Activated T-cell treated with anti-CD3 and anti-CD28 coated beads, Interleukin-2, amount 50 U/mL, for 72 hours (primary cell): ENCODE results near the gene SNX33. TPM values are rescaled to one million over a fixed set of nuclear protein-coding genes. Genes with fewer than 3 reads are reported as not detected.
"Not testable (repeated sequence)": the region's sequence is repeated elsewhere in the genome, so short reads cannot be mapped to it uniquely, and the experiment has no call there.

Experiments
- ATAC-seq, 2 donors: fragments of 150-1000 bp; cut with Tn5 transposase; replicated peaks in 1 of 2; 2 replicates each; pipeline ENCODE4 v1.10.0; 2021; ENCODE audit warnings: moderate library complexity in 2 of 2, mild to moderate bottlenecking in 1 of 2
- DNase-seq, 2 donors: peaks; one replicate each; pipeline ENCODE4 v3.0.0; 2021 to 2022; ENCODE audit warnings: mixed read lengths in 1 of 2
- H3K27ac Mint-ChIP-seq: one replicate; pipeline ENCODE4 v1.8.0; 2022; ENCODE audit warnings: mild to moderate bottlenecking, moderate library complexity, mixed read lengths
- H3K27me3 Mint-ChIP-seq: one replicate; pipeline ENCODE4 v1.8.0; 2022; ENCODE audit warnings: low read depth, mixed read lengths
- H3K36me3 Mint-ChIP-seq, 2 donors: one replicate each; pipeline ENCODE4 v1.8.0; 2022; ENCODE audit warnings: mixed read lengths in 2 of 2, mild to moderate bottlenecking in 1 of 2; ENCODE audit not compliant: insufficient read depth in 2 of 2
- H3K4me1 Mint-ChIP-seq: one replicate; pipeline ENCODE4 v1.8.0; 2022; ENCODE audit warnings: low read depth, mixed read lengths
- H3K4me3 Mint-ChIP-seq, 2 donors: one replicate each; pipeline ENCODE4 v1.8.0; 2022; ENCODE audit warnings: mild to moderate bottlenecking in 2 of 2, mixed read lengths in 2 of 2, moderate library complexity in 2 of 2
- H3K9me3 Mint-ChIP-seq, 2 donors: one replicate each; pipeline ENCODE4 v1.8.0; 2022; ENCODE audit warnings: mixed read lengths in 2 of 2
- total RNA-seq, 2 donors: library from RNA; stranded (reverse); gene quantifications; one replicate each; pipeline ENCODE4 v1.2.3, GENCODE V29; 2022

Gene SNX33
- total RNA-seq, 2 donors from 2014 or later, result 1.5 to 3.1 TPM

DNA sequence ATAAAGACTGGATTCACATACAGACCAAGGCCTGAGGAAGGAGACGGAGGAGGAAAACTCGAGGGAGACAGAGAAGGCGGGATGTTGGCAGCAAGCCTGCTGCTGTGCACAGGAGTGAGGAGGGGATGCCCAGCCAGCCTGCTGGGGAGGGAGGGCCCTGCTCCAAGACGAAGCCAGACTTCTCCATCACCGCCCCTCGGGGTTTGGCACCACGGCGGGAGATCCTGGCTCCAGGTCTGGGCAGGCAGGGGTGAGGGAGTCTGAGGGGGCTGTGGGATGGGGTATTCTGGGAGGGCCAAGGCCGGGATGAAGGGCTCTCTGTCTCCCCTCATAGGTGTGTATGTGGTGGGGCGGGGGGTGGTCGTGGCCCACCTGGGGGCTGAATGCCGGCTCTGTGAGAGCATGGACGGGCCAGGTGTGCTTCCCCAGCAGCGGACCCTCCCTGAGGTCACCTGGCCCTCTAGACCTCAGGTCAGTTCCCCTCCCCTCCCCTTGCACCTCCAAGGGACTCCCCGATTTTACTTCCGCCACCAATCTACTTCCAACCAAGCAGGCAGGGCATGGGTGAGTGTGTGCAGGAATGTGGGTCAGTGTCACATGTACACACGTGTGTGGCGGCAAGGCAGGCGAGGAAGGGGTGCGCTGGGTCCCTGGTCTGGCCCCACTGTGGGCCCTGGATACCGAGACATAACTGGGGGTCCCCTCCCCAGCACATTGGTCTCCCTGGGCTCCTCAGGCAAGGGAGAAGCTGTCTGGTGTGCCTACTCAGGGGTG, 50.4 kb downstream of the SNX33 start:
- H3K27ac Mint-ChIP-seq, H3K27me3 Mint-ChIP-seq, ATAC-seq, H3K36me3 Mint-ChIP-seq, H3K4me3 Mint-ChIP-seq, DNase-seq, H3K9me3 Mint-ChIP-seq: not testable (repeated sequence)
- H3K4me1 Mint-ChIP-seq, result peaks cover 13% of the 10 kb centered on the region

DNA sequence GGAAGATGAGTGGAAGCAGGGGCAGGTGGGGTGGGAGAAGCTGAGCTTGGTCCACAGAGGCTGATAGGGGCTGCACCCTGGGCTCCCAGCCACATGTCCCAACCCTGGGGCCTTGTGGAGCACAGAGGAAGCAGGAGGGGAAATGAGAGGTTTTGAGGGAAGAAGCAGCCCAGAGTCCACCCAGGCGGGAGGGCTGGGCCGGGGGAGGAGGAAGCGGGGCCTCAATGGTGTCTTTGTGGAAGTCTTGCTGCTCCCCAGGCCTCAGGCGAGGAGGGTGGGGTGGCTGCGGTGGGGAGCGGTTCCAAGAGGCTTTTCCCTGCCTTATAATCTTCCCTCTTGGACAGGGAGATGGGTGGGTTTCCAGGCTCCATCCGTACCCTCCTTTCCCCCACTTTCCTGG, 51.8 kb downstream of the SNX33 start:
- not testable (repeated sequence) for ATAC-seq, H3K27ac Mint-ChIP-seq, H3K36me3 Mint-ChIP-seq, DNase-seq, H3K27me3 Mint-ChIP-seq, H3K9me3 Mint-ChIP-seq, H3K4me3 Mint-ChIP-seq
- H3K4me1 Mint-ChIP-seq, result peaks cover 13% of the 10 kb centered on the region

GRCh38 chr15:75699961-75700874, 52.5 kb downstream of the SNX33 start:
- not testable (repeated sequence) for H3K36me3 Mint-ChIP-seq, H3K27ac Mint-ChIP-seq, H3K9me3 Mint-ChIP-seq, H3K27me3 Mint-ChIP-seq, H3K4me3 Mint-ChIP-seq, H3K4me1 Mint-ChIP-seq
- ATAC-seq (peak; percentile 22 to 40), DNase-seq (peak in 1 of 2 donors; percentile 20)

DNA sequence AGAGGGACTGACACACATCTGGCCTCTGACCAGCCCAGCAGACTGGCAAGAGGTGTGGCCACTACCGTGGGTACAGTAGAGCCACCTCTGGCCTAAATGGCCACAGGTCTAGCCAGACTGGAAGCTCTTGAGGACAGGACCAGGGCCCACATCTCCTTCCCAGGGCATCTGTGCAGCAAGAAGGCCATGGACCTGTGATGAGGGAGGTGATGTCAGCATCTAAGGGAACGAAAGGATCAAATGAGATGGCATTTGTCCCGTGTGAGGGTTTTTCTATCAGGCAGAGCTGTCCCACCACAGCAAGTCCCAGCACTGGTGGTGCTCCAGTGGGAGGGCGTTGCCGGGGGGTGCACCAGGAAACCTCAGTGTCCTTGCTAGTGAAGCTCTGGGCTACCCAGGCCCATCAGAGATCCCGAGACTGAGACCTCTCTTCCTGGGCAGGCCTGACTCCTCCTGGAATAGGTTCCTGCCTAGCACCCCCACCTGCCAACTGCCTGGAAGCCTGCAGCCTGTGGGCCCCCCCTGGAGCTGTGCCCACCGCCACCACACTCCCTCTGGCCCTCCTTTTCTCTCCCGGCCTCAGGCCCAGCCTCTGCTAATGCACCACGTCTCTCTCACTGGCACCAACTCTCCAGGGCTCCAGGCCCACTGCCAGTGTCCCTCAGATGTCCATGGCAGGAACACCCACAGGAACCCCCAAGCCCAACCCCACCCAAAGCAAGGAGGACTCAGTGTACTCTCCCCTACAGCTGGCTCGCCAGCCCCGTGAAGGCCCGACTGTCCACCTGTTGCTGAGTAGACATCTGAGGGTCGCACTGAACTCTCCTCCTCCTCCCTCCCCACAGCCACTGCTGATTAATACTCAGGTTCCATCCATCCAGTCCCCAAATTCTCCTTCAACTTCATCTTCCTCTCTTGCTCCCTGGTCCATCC, 53.6 kb downstream of the SNX33 start:
- not testable (repeated sequence) for ATAC-seq, DNase-seq, H3K27me3 Mint-ChIP-seq, H3K36me3 Mint-ChIP-seq, H3K27ac Mint-ChIP-seq, H3K4me1 Mint-ChIP-seq, H3K9me3 Mint-ChIP-seq, H3K4me3 Mint-ChIP-seq

DNA sequence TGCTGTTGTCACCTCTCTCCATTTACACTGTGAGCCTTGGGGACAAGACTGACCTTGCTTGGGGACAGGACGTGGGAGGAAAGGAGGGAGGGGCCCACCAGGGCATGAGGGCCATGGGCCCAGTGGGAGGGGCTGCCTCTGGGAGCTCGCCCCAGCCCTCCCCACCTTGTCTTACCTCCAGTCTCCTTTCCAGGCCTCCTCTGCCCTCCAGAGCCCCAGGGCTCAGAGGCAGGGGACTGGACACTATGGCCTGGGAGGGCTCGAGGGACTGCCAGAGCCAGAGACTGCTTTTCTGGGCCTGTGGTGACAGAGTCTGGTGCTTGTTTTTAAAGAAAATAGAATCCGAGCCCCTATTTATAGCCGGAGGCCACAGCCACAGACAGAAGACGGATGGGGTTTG, 54.7 kb downstream of the SNX33 start:
- H3K4me1 Mint-ChIP-seq, result no peaks in the 10 kb centered on the region
- no peaks in the 10 kb centered on the region for H3K9me3 Mint-ChIP-seq
- H3K36me3 Mint-ChIP-seq, result no peaks in the 10 kb centered on the region
- no peak for DNase-seq
- no peak overlapping the region for H3K27ac Mint-ChIP-seq
- no peak for ATAC-seq
- H3K27me3 Mint-ChIP-seq, result no peaks in the 10 kb centered on the region
- H3K4me3 Mint-ChIP-seq, result no peak overlapping the region

GRCh38 chr15:75703440-75704262, 55.9 kb downstream of the SNX33 start:
- not testable (repeated sequence) for H3K4me3 Mint-ChIP-seq, DNase-seq, H3K4me1 Mint-ChIP-seq, H3K9me3 Mint-ChIP-seq, H3K27me3 Mint-ChIP-seq, H3K36me3 Mint-ChIP-seq, H3K27ac Mint-ChIP-seq
- ATAC-seq, result peak; percentile 69 to 76

- Mint-ChIP-seq H3K9me3 (no peaks in the 10 kb centered on the region), H3K27me3 (no peaks in the 10 kb centered on the region), H3K4me1 (no peaks in the 10 kb centered on the region), H3K4me3 (no peak overlapping the region), H3K36me3 (no peaks in the 10 kb centered on the region), H3K27ac (no peak overlapping the region)
- DNase-seq (no peak), ATAC-seq (no peak)
Observed at GRCh38 chr15:75704263-75704615, 56.5 kb downstream of the SNX33 start.

DNA sequence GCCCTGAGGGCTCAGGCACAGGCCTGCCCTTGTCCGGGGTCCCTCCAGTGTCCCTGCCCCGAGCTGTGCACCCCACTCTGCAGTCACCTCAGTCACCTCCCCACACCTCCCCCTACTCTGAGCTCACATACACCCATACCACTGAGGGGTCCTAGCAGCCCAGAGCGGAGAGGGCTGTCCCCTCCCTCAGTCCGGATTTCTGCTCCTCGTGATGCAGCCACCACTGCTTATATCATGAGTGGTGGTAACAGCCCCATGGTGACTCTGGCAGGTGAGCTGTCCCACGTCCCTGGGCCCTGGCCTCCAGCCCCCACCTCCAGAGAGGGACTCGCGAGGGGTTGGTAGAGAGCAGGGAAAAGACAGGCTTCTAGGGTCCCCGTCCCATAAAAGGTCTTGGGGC, 56.9 kb downstream of the SNX33 start:
- Mint-ChIP-seq H3K4me1 (no peaks in the 10 kb centered on the region), H3K36me3 (no peaks in the 10 kb centered on the region), H3K27ac (no peak overlapping the region), H3K4me3 (no peak overlapping the region), H3K27me3 (no peaks in the 10 kb centered on the region), H3K9me3 (no peaks in the 10 kb centered on the region)
- DNase-seq (no peak), ATAC-seq (no peak)

DNA sequence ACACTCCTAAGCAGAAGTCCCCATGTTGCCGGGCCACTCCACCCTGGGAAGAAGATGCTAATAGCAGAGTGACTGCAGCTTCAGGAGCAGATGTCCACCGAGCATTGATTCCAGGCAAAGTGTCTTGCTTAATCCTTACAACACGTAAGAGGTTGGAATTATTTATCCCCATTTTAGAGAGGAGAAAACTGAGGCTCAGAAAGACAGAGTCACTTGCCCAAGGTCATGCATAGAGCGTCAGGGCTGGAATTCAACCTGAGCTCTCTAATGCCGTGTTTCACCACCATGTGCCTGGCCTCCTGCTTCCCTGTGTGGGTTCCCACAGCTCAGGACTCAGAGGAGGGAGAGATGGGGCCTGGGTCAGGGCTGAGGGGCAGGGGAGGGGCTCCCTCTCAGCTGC, 57.7 kb downstream of the SNX33 start:
- H3K4me3 Mint-ChIP-seq, H3K9me3 Mint-ChIP-seq, ATAC-seq, DNase-seq, H3K4me1 Mint-ChIP-seq, H3K27ac Mint-ChIP-seq, H3K27me3 Mint-ChIP-seq, H3K36me3 Mint-ChIP-seq: not testable (repeated sequence)

DNA sequence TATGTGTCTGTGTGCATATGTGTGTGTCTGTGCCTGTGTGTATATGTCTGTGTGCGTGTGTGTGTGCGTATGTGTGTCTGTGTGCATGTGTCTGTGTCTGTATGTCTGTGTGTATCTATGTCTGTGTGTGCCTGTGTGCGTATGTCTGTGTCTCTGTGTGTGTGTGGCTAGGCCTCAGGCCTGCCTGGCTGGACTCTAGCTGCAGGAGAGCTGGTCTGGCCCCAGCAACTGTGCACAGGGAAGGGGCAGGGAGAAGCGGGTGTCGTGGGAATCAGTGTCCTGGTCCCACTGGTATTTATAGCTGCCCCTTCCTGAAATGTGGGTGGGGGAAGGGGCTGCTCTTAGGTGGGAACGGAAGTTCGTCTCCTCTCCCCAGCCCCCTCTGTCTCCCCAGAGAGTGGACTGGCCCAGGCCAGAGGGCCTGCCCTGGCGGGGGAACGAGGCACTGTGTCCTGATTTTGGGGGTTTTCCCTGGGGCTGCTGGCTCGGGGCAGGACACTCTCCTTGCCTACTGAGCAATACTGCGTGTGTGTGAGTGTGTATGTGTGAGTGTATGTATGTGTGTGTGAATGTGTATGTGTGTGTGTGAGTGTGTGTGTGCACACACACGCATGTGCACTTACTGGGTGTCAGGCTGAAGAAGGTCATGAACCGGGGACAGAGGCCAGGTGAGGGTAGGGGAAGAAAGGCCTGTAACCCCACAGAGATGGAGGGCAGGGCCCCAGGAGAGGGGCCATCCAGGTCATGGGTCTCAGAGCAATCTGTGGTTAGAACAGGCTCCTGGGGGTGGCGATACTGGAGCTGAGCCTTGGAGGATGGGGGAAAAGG, 58.4 kb downstream of the SNX33 start:
- no peak overlapping the region for H3K27ac Mint-ChIP-seq

DNA sequence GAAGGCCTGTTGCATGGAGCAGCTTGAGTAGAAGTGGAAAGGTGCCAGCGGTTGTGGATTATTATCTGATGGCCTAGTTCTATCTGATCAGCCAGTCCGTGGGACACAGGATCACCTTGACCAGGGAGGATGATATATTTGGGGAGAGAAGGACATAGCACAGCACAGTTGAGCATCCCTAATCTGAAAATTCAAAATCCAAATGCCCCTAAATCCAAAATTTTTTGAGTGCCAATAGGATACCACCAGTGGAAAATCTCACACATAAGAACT, 58.9 kb downstream of the SNX33 start:
- H3K4me3 Mint-ChIP-seq, result no peak overlapping the region
- H3K36me3 Mint-ChIP-seq, result no peaks in the 10 kb centered on the region
- peaks cover 4% of the 10 kb centered on the region for H3K27me3 Mint-ChIP-seq
- H3K27ac Mint-ChIP-seq, result no peak overlapping the region
- no peaks in the 10 kb centered on the region for H3K4me1 Mint-ChIP-seq
- DNase-seq (no peak), ATAC-seq (no peak)
- no peaks in the 10 kb centered on the region for H3K9me3 Mint-ChIP-seq

More for the DNA sequence above, 58.4 kb downstream of the SNX33 start:
- ATAC-seq, result no peak
- Mint-ChIP-seq H3K4me3 (no peak overlapping the region), H3K9me3 (no peaks in the 10 kb centered on the region), H3K27me3 (peaks cover 4% of the 10 kb centered on the region), H3K36me3 (no peaks in the 10 kb centered on the region), H3K4me1 (no peaks in the 10 kb centered on the region)
- DNase-seq, result no peak

DNA sequence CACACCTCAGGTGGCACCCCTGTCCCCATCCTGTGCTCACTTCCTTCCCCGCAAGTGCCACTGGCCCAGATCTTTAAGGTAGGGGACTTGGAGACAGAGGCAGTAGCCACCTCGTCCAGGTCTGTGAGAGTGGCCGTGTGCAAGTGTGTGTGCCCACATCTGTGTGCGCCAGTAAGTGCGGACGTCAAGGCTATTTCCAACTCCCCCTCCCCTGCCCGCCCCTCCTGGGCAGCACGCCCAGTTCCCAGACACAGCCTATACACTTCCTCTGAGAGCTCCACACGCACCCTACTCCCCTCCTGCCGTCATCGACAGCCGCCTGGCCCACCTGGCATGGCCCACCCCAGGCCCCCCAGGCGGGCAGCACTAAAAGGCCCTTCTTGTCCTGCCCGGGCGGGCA, 61.7 kb downstream of the SNX33 start:
- H3K27me3 Mint-ChIP-seq, result peaks cover 19% of the 10 kb centered on the region
- H3K9me3 Mint-ChIP-seq, H3K27ac Mint-ChIP-seq: not testable (repeated sequence)

More for the DNA sequence above, 61.7 kb downstream of the SNX33 start:
- not testable (repeated sequence) for ATAC-seq, H3K4me3 Mint-ChIP-seq, DNase-seq, H3K36me3 Mint-ChIP-seq, H3K4me1 Mint-ChIP-seq
